Liver (tissue), 2 donors: ENCODE data around the gene TOR1AIP1.

Source experiments
- TF ChIP-seq, protein P1 (sequence below): fragments of 150-350 bp; IDR thresholded peaks from 2 replicates; pipeline ENCODE4 v1.5.1; 2017; ENCODE audit warnings: improper control_type of control experiment, low read depth, low read length; ENCODE audit not compliant: missing input control
- TF ChIP-seq, protein P2 (sequence below): IDR thresholded peaks from 2 replicates; pipeline ENCODE4 v1.6.1; 2016; ENCODE audit warnings: antibody characterized with exemption
- donor health status: healthy.

DNA sequence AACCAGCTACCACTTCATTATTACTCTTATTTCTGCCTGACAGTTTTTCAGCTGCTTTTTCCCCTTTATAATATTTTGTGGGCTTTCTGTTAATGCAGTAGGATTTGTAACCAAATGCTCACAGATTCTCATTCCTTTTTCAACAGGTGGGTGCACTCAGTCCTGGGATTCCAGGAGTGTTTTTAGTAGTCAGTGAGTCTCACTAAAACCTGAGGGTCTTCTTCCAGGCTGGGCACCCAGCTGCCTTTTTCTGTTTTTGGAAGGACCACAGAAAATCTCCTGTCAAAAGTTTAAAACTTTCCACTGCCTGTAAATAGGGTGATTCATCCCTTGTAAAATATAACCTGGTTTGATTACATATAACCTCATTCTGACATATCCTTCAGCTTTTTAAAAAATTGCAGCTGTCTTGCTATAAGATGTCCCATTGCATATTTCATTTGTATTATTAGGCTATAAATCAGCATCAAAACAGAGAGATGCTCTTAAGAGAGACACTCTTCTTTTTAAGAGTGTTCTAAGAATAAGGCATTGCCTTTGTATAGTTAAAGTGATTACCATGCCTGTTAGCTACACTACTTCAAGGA, 55.7 kb downstream of the TOR1AIP1 start:
- TF ChIP-seq, protein P1, sequence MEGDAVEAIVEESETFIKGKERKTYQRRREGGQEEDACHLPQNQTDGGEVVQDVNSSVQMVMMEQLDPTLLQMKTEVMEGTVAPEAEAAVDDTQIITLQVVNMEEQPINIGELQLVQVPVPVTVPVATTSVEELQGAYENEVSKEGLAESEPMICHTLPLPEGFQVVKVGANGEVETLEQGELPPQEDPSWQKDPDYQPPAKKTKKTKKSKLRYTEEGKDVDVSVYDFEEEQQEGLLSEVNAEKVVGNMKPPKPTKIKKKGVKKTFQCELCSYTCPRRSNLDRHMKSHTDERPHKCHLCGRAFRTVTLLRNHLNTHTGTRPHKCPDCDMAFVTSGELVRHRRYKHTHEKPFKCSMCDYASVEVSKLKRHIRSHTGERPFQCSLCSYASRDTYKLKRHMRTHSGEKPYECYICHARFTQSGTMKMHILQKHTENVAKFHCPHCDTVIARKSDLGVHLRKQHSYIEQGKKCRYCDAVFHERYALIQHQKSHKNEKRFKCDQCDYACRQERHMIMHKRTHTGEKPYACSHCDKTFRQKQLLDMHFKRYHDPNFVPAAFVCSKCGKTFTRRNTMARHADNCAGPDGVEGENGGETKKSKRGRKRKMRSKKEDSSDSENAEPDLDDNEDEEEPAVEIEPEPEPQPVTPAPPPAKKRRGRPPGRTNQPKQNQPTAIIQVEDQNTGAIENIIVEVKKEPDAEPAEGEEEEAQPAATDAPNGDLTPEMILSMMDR, result no peak
- TF ChIP-seq, protein P2, sequence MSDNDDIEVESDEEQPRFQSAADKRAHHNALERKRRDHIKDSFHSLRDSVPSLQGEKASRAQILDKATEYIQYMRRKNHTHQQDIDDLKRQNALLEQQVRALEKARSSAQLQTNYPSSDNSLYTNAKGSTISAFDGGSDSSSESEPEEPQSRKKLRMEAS, result no peak
